Astrocyte of the cerebellum (primary cell): Measurements from ENCODE around the gene HOXA11.

Source experiments
- DNase-seq: peaks from one replicate; pipeline ENCODE4 v3.0.0-alpha.2; 2011; ENCODE audit warnings: low read depth
- H3K4me3 ChIP-seq: 2 replicates; pipeline ENCODE4 v1.5.1; 2011; ENCODE audit warnings: mild to moderate bottlenecking, low read depth, low read length, moderate library complexity
- in situ Hi-C: cut with HindIII; loops from 2 replicates; pipeline ENCODE4 v1.10.0; 2017; ENCODE audit warnings: low sequenced_read_pairs
- TF ChIP-seq, protein P1 (sequence below): IDR thresholded peaks from 2 replicates; pipeline ENCODE4 v1.5.1; 2012; ENCODE audit warnings: low read length, low read depth, moderate library complexity, mild to moderate bottlenecking; ENCODE audit errors: missing control alignments

HOXA11 gene

DNA sequence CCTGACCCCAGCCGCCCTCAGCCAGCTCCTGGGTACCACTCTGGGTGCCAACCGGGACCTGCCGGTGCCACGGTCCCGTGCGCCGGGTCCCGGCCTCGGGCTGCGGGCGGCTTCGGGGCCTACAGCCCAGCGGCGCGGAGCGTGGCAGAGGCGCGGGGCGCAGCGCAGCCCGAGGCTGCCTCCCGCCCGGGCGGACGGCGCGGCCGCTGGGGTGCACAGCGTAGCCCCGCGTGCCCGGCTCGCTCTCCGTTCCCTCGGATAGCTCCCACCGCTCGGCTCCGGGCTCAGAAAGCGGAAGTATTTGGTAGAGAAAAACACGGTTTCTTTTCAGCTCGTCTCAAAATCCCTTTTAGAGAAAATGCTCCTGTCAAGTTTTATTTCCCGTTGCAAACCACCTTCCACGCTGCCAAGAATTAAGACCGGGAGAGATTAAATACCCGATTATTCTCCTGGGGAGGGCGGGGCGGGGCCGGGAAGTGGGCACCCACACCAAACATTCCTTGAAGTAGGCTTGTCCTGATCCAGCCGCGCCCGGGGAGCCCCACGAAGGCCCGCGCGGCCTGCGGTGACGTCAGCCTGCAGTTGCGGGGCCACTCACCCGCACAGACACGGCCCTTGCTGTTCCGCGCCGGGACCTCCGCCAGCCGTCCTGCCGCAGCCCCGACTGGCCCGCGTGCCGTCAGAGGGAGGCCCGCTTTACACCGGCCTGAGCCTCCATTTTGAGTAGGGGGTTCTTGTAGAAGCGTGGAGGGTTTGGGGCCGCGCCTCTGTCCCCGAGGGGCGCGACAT is 7.7 kb upstream of the HOXA11 start:
- DNase-seq = no peak
- TF ChIP-seq, protein P1, sequence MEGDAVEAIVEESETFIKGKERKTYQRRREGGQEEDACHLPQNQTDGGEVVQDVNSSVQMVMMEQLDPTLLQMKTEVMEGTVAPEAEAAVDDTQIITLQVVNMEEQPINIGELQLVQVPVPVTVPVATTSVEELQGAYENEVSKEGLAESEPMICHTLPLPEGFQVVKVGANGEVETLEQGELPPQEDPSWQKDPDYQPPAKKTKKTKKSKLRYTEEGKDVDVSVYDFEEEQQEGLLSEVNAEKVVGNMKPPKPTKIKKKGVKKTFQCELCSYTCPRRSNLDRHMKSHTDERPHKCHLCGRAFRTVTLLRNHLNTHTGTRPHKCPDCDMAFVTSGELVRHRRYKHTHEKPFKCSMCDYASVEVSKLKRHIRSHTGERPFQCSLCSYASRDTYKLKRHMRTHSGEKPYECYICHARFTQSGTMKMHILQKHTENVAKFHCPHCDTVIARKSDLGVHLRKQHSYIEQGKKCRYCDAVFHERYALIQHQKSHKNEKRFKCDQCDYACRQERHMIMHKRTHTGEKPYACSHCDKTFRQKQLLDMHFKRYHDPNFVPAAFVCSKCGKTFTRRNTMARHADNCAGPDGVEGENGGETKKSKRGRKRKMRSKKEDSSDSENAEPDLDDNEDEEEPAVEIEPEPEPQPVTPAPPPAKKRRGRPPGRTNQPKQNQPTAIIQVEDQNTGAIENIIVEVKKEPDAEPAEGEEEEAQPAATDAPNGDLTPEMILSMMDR = no peak
- H3K4me3 ChIP-seq = no peak overlapping the region
- in situ Hi-C loops = no loop called here

DNA sequence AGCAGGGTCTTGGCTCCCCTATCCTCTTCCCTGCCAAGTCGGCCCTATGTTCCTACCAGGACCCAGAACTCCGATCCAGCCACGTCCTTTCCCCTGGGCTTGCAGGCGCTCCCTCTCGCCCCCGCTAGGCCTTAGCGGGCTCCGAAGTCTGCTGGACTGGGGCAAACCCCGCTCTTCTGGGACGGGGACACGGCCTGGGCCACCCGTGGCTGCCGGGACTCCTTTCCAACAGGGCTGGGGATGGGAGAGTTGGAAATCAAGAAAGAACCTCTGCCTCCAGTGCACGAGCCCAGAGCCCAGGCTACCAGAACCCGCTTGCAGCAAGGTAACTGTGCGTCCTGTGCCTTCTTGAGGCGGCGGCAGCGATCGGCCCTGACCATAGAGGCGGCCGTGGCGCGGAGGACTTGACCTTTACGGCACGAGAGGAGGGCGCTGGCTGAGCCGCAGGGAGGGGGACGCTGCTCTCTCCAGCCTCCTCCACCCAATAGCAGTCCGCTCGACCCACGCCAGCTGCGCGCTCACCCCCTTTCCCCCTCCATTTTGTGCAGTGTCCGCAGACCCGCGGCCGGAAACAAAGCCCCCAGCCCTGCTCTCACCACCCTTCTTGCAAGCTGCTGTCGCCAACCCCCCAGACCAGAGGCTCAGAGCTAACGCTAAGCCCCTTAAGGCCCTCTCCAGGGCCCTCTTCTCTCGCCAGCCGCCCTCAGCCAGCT is 7.0 kb upstream of the HOXA11 start:
- TF ChIP-seq, protein P1 = no peak
- DNase-seq = no peak
- H3K4me3 ChIP-seq = no peak overlapping the region
- in situ Hi-C loops = no loop called here

DNA sequence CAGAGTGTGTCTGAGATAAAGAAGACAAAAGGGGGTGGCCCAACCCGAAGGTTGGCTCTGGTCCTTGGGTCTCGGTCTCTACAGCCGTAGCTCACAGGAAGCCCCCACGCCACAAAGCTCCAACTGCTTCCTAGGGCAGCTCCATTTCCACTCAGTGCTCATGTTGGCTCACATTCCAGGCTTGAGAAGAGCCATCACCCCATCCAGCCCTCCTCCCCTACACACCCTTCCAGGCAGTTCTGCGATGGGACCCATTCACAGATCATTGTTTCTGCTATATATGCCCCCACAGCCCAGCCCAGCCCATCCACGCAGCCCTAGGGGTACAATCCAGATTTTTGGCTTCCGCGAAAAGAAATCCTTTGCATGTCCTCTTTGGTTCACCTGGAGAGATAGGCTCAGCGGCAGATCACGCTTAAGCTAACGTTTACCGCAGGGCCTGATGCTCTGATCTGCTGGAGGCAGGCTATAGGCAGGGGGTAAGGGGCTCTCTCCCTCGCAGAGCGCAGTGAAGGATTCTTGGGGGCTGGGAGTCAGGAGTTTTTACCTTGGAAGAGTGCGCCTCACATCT is 6.2 kb upstream of the HOXA11 start:
- no peak for DNase-seq
- H3K4me3 ChIP-seq = no peak overlapping the region
- in situ Hi-C loops = no loop called here
- TF ChIP-seq, protein P1 = no peak

DNA sequence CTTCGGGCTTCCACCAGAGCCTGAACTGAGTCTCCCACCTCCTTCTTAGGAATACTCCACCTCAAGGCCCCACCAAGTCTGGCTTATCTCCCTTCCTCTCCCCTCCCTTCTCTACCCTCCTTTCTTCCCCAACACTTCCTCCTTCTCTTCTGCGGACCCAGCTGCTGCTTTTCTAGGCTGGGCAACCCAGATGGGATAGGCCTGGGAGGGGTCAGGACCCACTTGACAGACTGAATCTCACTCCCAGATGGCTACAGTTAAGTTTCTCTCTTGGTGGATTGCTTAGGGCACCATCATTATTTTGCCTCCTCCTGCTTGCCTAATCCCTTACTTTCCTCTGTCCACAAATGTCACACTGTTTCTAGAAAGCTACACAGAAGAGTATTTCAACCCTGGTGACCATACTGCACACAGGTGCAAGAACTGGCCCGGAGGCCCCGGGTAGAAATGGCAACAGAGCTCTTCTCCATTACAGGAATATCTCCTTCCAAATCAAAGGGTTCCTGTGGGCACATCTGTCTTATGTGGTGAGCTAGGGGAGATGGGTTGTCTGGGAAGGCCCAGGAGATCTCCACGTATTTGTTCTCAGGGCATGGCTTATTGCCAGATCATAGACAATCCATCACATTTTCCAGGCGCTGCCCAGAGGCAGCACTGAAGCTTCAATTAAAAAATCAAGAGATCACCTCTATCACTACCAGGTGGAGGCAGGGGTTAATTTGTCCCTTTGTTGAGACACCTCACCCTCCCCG is 5.1 kb upstream of the HOXA11 start:
- TF ChIP-seq, protein P1 = no peak
- in situ Hi-C loops = no loop called here
- H3K4me3 ChIP-seq = no peak overlapping the region
- no peak for DNase-seq

DNA sequence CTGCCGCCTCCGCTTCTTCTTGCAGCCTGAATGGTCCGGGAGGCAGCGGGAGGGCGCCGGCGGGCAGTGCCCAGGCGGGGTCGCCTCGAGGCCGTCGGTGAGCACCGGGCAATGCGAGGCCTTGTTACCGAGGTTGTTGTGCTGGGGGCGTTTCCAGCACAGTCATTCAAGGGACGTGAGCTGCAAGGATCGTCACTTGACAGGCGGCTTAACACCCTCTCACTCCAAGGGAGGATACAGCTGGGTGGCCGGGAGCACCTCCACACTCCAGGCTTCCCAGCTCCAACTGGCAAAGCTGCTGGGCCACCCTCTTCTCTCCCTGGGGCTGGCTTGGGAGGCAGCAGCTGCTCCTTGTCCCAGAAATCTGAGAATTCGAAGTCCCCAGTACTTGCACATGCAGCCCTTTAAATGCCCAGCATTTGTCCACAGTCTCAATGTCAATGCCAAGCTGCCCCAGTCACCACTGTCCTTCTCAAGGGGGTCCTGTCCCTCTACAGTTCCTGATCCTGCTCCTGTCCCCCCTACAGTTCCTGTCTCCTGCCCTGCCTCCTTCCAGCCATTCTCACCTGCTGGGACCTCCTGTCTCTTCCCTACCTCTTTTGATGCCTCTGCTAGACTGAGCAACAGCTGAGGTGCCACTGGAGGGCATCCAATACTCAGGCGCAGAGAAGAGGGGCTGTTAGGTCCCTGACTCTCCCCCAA is 4.4 kb upstream of the HOXA11 start:
- DNase-seq = no peak
- in situ Hi-C loops = no loop called here
- H3K4me3 ChIP-seq = no peak overlapping the region
- TF ChIP-seq, protein P1 = no peak
